VCaP (cell line): ENCODE results near the gene PXYLP1.

Experiments used
- H3K27ac ChIP-seq: fragments of 450-650 bp; 2 replicates; pipeline ENCODE4 v1.5.1; 2017
- TF ChIP-seq, protein P1 (sequence below): fragments of 450-650 bp; conservative IDR thresholded peaks from 2 replicates; pipeline ENCODE4 v1.5.1; 2017; ENCODE audit warnings: mild to moderate bottlenecking, moderate library complexity

Gene PXYLP1

DNA sequence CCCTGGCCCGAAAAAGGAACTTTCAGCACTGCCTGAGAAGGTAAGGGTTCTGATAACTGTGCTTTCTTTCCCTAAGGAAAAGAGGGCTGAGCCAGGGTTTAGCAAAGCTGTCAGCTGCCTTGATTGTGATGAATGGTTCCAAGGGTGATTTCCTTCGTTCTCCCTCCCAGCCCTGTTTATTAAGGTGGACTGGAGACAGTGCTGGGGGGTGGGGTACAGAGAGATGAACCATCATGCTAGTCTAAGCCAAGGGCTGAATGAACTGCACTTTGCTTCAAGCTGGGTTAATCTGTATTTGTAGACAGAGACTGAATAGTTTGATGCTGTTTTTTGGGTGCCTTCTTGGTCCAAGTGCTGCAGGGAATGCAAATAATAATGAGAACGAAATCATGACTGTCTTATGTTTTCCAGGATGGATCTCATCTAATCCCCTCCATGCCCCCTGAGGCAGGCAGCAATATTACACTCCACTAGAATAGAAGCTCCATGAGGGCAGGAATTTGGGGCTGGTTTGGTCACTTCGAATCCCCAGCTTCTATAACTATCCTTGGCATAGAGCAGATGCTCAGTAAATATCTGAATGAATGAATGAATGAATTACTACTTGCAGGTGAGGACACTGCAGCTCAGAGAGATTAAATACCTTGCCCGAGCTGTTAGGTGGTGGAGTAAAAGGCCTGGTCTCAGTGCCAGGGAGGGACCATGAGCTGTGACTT is 10.9 kb downstream of the PXYLP1 start:
- TF ChIP-seq, protein P1, sequence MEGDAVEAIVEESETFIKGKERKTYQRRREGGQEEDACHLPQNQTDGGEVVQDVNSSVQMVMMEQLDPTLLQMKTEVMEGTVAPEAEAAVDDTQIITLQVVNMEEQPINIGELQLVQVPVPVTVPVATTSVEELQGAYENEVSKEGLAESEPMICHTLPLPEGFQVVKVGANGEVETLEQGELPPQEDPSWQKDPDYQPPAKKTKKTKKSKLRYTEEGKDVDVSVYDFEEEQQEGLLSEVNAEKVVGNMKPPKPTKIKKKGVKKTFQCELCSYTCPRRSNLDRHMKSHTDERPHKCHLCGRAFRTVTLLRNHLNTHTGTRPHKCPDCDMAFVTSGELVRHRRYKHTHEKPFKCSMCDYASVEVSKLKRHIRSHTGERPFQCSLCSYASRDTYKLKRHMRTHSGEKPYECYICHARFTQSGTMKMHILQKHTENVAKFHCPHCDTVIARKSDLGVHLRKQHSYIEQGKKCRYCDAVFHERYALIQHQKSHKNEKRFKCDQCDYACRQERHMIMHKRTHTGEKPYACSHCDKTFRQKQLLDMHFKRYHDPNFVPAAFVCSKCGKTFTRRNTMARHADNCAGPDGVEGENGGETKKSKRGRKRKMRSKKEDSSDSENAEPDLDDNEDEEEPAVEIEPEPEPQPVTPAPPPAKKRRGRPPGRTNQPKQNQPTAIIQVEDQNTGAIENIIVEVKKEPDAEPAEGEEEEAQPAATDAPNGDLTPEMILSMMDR: no peak
- no peak overlapping the region for H3K27ac ChIP-seq

DNA sequence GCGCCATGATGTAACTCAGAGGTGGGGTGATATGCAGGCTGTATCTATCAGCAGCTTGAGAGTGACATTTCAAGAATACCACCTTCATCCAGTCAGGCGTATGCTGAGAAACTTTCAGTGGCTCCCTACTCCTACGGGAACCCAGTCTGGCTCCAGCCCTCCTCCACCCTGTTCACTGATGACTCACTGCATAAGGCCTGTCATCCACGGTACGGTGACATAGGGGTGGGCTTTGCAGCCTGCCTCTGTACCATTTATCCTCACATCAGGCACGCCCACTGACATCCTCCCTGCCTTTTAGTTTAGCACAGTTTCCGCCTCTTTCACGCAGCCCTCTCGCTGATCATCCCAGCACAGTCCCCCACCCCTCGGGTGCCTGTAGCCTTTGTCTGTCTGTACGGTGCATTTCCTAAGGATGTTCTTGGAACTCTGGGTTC is 11.7 kb downstream of the PXYLP1 start:
- H3K27ac ChIP-seq: no peak overlapping the region
- TF ChIP-seq, protein P1: no peak

DNA sequence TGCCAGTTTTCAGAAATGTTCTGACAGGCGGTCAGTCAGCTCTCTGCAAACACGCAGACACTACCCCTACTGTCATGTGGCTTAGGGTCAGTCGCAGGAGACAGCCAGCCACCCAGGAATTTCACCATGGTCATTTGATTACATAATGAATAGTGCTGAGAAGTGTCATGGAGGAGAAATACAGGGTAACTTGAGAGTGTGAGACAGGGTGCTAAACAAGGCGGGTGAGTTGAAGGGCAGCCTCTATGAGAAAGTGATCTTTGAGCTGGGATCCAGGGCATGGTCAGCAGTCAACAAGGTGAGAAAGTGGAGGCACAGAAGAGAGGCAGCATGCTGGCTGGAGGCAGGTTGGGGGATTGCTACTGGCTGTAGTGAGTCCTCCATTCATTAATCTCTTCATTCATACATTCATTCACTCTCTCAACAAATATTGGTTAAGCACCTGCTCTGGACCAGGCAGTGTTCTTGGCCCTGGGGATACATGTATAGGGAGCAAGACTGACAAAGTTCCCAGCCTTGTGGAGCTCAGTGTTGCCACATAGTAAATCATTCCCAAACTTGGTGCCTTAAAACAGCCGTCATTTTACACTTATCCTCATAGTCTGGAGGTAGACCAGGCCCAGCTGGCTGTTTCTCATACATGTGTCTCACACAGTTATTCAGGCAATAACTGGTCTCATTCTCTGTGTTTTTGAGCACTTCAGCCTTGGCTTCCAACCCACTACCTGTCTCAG is 14.8 kb downstream of the PXYLP1 start:
- TF ChIP-seq, protein P1: no peak
- H3K27ac ChIP-seq: no peak overlapping the region

DNA sequence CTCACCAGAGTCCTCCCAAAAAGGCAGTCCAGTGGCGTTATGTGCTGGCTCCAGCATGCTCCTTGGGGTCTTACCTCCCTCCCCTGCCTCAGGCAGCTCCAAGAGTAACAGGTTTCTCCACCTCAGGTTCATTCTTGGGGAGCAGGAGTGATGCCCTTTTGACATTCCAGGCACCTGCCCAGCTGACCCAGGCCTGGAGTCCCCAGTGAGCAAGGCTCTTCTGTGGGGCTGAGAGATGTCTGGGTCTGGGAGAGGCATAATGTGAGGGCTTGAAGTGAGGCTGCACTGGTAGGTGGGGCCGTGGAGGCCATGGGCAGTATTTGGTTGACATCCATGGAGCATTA is 15.3 kb downstream of the PXYLP1 start:
- no peak overlapping the region for H3K27ac ChIP-seq
- TF ChIP-seq, protein P1: no peak

DNA sequence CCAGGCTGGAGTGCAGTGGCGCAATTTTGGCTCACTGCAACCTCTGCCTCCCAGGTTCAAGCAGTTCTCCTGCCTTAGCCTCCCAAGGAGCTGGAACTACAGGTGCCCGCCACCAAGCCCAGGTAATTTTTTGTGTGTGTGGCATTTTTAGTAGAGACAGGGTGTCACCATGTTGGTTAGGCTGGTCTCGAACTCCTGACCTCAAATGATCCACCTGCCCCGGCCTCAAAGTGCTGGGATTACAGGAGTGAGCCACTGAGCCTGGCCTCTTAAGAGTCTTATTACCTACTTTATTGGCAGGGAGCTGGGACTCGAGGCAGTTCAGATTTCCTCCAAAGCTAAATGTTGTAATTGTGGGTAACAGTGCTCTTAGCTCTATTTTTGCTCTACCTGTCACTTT is 16.4 kb downstream of the PXYLP1 start:
- no peak overlapping the region for H3K27ac ChIP-seq
- TF ChIP-seq, protein P1: no peak

DNA sequence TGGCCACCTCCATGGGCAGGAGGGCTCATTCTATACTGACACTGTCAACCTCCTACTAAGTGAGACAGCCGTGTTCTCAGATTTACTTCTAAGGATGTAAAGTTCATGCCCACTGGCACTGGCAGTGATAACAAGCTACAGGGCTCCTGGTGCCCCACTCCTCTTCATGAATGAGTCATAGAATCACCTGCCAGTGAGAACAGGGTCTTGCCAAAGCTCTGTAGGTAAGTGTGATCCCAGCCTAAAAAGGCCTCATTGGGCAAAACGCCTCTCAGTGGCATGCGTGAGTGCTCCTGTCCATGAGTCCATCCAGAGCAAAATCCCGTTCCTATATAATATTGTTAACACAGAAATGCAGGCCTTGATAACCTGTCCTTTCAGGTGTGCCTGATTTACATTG is 17.4 kb downstream of the PXYLP1 start:
- TF ChIP-seq, protein P1: no peak
- no peak overlapping the region for H3K27ac ChIP-seq

DNA sequence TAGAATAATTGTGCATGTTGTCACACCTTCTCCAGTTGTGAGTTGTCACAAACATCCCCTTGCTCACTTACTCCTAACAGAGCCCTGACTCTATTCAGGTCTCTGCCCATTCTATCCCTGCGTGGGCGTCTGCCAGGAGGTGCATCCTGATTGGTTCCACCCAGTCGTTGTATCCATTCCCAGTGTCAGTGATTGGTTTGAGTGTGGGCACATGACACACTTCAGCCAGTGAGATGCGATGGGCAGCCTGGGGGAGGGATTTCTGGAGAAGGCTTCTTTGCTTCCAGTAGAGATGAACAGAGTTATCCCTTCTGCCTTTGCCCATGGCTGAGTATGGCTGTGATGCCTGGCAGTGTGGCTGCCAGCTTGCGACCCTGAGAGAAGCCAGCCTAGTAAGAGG is 18.7 kb downstream of the PXYLP1 start:
- TF ChIP-seq, protein P1: no peak
- H3K27ac ChIP-seq: no peak overlapping the region
